H9 (cell line): ENCODE results near the gene ANKRD30B. TPM values are rescaled to one million over a fixed set of nuclear protein-coding genes. Genes with fewer than 3 reads are reported as not detected.
"Not testable (repeated sequence)": the region's sequence is repeated elsewhere in the genome, so short reads cannot be mapped to it uniquely, and the experiment has no call there.

Experiments
- DNase-seq: peaks from one replicate; pipeline ENCODE4 v3.0.0-alpha.2; 2017
- H2AFZ ChIP-seq: one replicate; pipeline ENCODE4 v1.6.1; 2013; ENCODE audit warnings: mild to moderate bottlenecking, low read length, control low read depth, moderate library complexity
- H2AK5ac ChIP-seq: 2 replicates; pipeline ENCODE4 v1.6.1; 2013; ENCODE audit warnings: low read length, control low read depth, mixed read lengths; ENCODE audit not compliant: insufficient read length
- H2BK120ac ChIP-seq: one replicate; pipeline ENCODE4 v1.6.1; 2013; ENCODE audit warnings: low read depth, mild to moderate bottlenecking, low read length, control low read depth, inconsistent platforms; ENCODE audit not compliant: poor library complexity, severe bottlenecking
- H2BK12ac ChIP-seq: 2 replicates; pipeline ENCODE4 v1.6.1; 2013; ENCODE audit warnings: low read length, control low read depth, mixed read lengths, low read depth; ENCODE audit not compliant: insufficient read length
- H2BK15ac ChIP-seq: 2 replicates; pipeline ENCODE4 v1.6.1; 2013; ENCODE audit warnings: low read depth, low read length, control low read depth
- H2BK20ac ChIP-seq: one replicate; pipeline ENCODE4 v1.6.1; 2013; ENCODE audit warnings: low read depth, mild to moderate bottlenecking, low read length, control low read depth, inconsistent platforms; ENCODE audit not compliant: poor library complexity, severe bottlenecking
- H2BK5ac ChIP-seq: 2 replicates; pipeline ENCODE4 v1.6.1; 2013; ENCODE audit warnings: low read length, control low read depth, mixed read lengths; ENCODE audit not compliant: insufficient read length
- H3K14ac ChIP-seq: 2 replicates; pipeline ENCODE4 v1.6.1; 2013; ENCODE audit warnings: low read length, control low read depth; ENCODE audit not compliant: insufficient read depth
- H3K18ac ChIP-seq: 2 replicates; pipeline ENCODE4 v1.6.1; 2013; ENCODE audit warnings: low read depth, mild to moderate bottlenecking, mixed read lengths, low read length, control low read depth; ENCODE audit not compliant: insufficient read length
- H3K23ac ChIP-seq: 2 replicates; pipeline ENCODE4 v1.6.1; 2013; ENCODE audit warnings: low read length, control low read depth, mixed read lengths, low read depth; ENCODE audit not compliant: insufficient read length
- H3K23me2 ChIP-seq: 2 replicates; pipeline ENCODE4 v1.6.1; 2013; ENCODE audit warnings: low read depth, mild to moderate bottlenecking, mixed read lengths, low read length, control low read depth; ENCODE audit not compliant: insufficient read length, poor library complexity, severe bottlenecking
- H3K27ac ChIP-seq: 2 replicates; pipeline ENCODE4 v1.5.1; 2013; ENCODE audit warnings: low read length, control low read depth, mixed read lengths, low read depth; ENCODE audit not compliant: insufficient read length
- H3K27me3 ChIP-seq: 2 replicates; pipeline ENCODE4 v1.6.1; 2013; ENCODE audit warnings: low read length, control low read depth, inconsistent platforms; ENCODE audit not compliant: insufficient read depth
- H3K4ac ChIP-seq: 2 replicates; pipeline ENCODE4 v1.6.1; 2013; ENCODE audit warnings: low read depth, mild to moderate bottlenecking, control low read depth, inconsistent platforms, low read length, moderate library complexity
- H3K4me1 ChIP-seq: 2 replicates; pipeline ENCODE4 v1.6.1; 2013; ENCODE audit warnings: low read length, control low read depth, inconsistent platforms; ENCODE audit not compliant: insufficient read depth
- H3K4me2 ChIP-seq: 2 replicates; pipeline ENCODE4 v1.6.1; 2013; ENCODE audit warnings: low read length, control low read depth, mixed read lengths; ENCODE audit not compliant: insufficient read length, insufficient read depth
- H3K56ac ChIP-seq: 2 replicates; pipeline ENCODE4 v1.6.1; 2013; ENCODE audit warnings: low read depth, mild to moderate bottlenecking, mixed read lengths, low read length, control low read depth; ENCODE audit not compliant: insufficient read length
- H3K79me1 ChIP-seq: 2 replicates; pipeline ENCODE4 v1.6.1; 2013; ENCODE audit warnings: low read depth, mild to moderate bottlenecking, moderate library complexity, low read length, control low read depth, inconsistent platforms; ENCODE audit not compliant: insufficient read depth, poor library complexity, severe bottlenecking
- H3K79me2 ChIP-seq: 2 replicates; pipeline ENCODE4 v1.6.1; 2013; ENCODE audit warnings: low read length, control low read depth, inconsistent platforms; ENCODE audit not compliant: insufficient read depth
- H3K9ac ChIP-seq: 2 replicates; pipeline ENCODE4 v1.6.1; 2013; ENCODE audit warnings: low read length, control low read depth, mixed read lengths; ENCODE audit not compliant: insufficient read length; ENCODE audit errors: extremely low read depth
- H3K9me3 ChIP-seq: one replicate; pipeline ENCODE4 v1.6.1; 2013; ENCODE audit warnings: low read depth, low read length, inconsistent platforms; ENCODE audit not compliant: control insufficient read depth
- H3T11ph ChIP-seq: one replicate; pipeline ENCODE4 v1.6.1; 2013; ENCODE audit warnings: mild to moderate bottlenecking, low read length, control low read depth, inconsistent platforms
- H4K20me1 ChIP-seq: one replicate; pipeline ENCODE4 v1.6.1; 2013; ENCODE audit not compliant: control insufficient read depth, insufficient read length, insufficient read depth
- H4K5ac ChIP-seq: 2 replicates; pipeline ENCODE4 v1.6.1; 2013; ENCODE audit warnings: low read depth, mild to moderate bottlenecking, mixed read lengths, low read length, control low read depth; ENCODE audit not compliant: insufficient read length
- H4K8ac ChIP-seq: replicated peaks from 2 replicates; pipeline ENCODE4 v1.6.1; 2013; ENCODE audit warnings: low read length, control low read depth, mixed read lengths, low read depth; ENCODE audit not compliant: insufficient read length
- H4K91ac ChIP-seq: 2 replicates; pipeline ENCODE4 v1.6.1; 2013; ENCODE audit warnings: low read depth, mild to moderate bottlenecking, moderate library complexity, mixed read lengths, low read length, control low read depth; ENCODE audit not compliant: insufficient read length
- H3K27ac Mint-ChIP-seq, 3 experiments: 2 replicates in 2 of 3; 3 replicates in 1 of 3; pipeline ENCODE4 v1.8.0; 2020 to 2021; ENCODE audit warnings: mixed read lengths in 3 of 3, mild to moderate bottlenecking in 1 of 3, moderate library complexity in 1 of 3
- H3K27me3 Mint-ChIP-seq: 2 replicates; pipeline ENCODE4 v1.8.0; 2021; ENCODE audit warnings: low read depth, mild to moderate bottlenecking, moderate library complexity, mixed read lengths
- H3K36me3 Mint-ChIP-seq, 3 experiments: 2 replicates in 2 of 3; 3 replicates in 1 of 3; pipeline ENCODE4 v1.8.0; 2020 to 2021; ENCODE audit warnings: low read depth in 3 of 3, mixed read lengths in 3 of 3; ENCODE audit not compliant: insufficient read depth in 1 of 3
- H3K4me1 Mint-ChIP-seq, 2 experiments: 2 replicates each; pipeline ENCODE4 v1.8.0; 2020; ENCODE audit warnings: mixed read lengths in 2 of 2
- H3K4me3 Mint-ChIP-seq, 2 experiments: 2 replicates in 1 of 2; 3 replicates in 1 of 2; pipeline ENCODE4 v1.8.0; 2020 to 2021; ENCODE audit warnings: mild to moderate bottlenecking in 2 of 2, mixed read lengths in 2 of 2, moderate library complexity in 1 of 2
- H3K9me3 Mint-ChIP-seq, 2 experiments: 2 replicates in 1 of 2; 3 replicates in 1 of 2; pipeline ENCODE4 v1.8.0; 2020; ENCODE audit warnings: mild to moderate bottlenecking in 2 of 2, mixed read lengths in 2 of 2, moderate library complexity in 1 of 2
- WGBS: extraction: QIAGEN DNeasy Blood & Tissue Kit; methylation state at CpG from one replicate; pipeline ENCODE4 v1.1.7; 2013; ENCODE audit warnings: missing lambda C conversion rate, low lambda C conversion rate, mixed read lengths; ENCODE audit not compliant: insufficient read length; ENCODE audit errors: extremely low coverage; 5-methylcytosine and 5-hydroxymethylcytosine counted together
- total RNA-seq: library from RNA; stranded (reverse); gene quantifications from 2 replicates; pipeline ENCODE4 v1.2.1, GENCODE V29; 2021

ANKRD30B gene
- total RNA-seq, 1 experiment from 2014 or later: not detected

DNA sequence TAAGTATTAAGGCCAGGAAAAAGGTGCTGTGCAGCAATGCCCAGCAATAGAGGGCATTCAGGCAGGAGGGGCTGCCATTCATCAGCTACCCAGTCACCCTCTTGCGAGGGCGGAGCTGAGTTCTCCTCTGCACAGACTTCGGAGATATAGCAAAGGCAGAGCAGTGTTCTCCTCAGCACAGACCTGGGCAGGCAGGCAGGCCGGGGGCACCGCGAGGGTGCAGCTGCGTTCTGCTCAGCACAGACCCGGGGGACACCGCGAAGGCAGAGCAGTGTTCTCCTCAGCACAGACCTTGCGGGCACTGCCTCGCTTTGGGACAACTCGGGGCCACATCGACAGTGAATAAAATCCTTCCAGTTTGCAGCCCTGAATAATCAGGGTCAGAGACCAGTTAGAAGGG, 130.9 kb downstream of the ANKRD30B start:
- not testable (repeated sequence) for H4K5ac ChIP-seq, H2BK5ac ChIP-seq, H3K18ac ChIP-seq, H2AK5ac ChIP-seq, H2BK120ac ChIP-seq, H3K4me1 Mint-ChIP-seq, DNase-seq, H3K4ac ChIP-seq, H3K27me3 Mint-ChIP-seq, H3K14ac ChIP-seq, H4K8ac ChIP-seq, H3K23me2 ChIP-seq, H2AFZ ChIP-seq, H3K27me3 ChIP-seq, H4K91ac ChIP-seq, H3K23ac ChIP-seq, H3K4me2 ChIP-seq, H3K79me2 ChIP-seq, H2BK15ac ChIP-seq, H3K4me1 ChIP-seq, H3K9ac ChIP-seq, H2BK20ac ChIP-seq, H3K9me3 ChIP-seq, H3T11ph ChIP-seq, H3K79me1 ChIP-seq, H3K4me3 Mint-ChIP-seq, H2BK12ac ChIP-seq, H3K27ac Mint-ChIP-seq, H3K27ac ChIP-seq, H3K56ac ChIP-seq, H4K20me1 ChIP-seq
- Mint-ChIP-seq H3K36me3 (peaks cover 0 to 13% (median 4%) of the 10 kb centered on the region in 3 experiments; a peak in 4 of 7 replicates), H3K9me3 (peaks cover 61 to 66% of the 10 kb centered on the region in 2 experiments)
- WGBS: no CpG with 5 or more reads among the region's 14 CpGs
